HG03432 (cell line): Measurements from ENCODE around the gene SQSTM1.

Experiments used
- ATAC-seq: cut with Tn5 transposase; IDR thresholded peaks from one replicate; pipeline ENCODE4 v1.9.1; 2021; ENCODE audit warnings: mild to moderate bottlenecking, moderate library complexity; ENCODE audit not compliant: unreplicated experiment

SQSTM1 gene

GRCh38 chr5:179872055-179872827, 51.5 kb downstream of the SQSTM1 start:
- ATAC-seq = no peak

GRCh38 chr5:179872828-179873575, 52.3 kb downstream of the SQSTM1 start:
- ATAC-seq = no peak

GRCh38 chr5:179873588-179874110, 52.9 kb downstream of the SQSTM1 start:
- ATAC-seq = no peak

GRCh38 chr5:179874136-179874535, 53.4 kb downstream of the SQSTM1 start:
- no peak for ATAC-seq

GRCh38 chr5:179874536-179875292, 54.0 kb downstream of the SQSTM1 start:
- no peak for ATAC-seq

- no peak for ATAC-seq
These were observed 55.3 kb downstream of the SQSTM1 start for GRCh38 chr5:179875741-179876609.

GRCh38 chr5:179876610-179876952, 55.9 kb downstream of the SQSTM1 start:
- no peak for ATAC-seq

GRCh38 chr5:179878222-179879002, 57.7 kb downstream of the SQSTM1 start:
- no peak for ATAC-seq

GRCh38 chr5:179879003-179879689, 58.4 kb downstream of the SQSTM1 start:
- no peak for ATAC-seq

- no peak for ATAC-seq
These were observed 58.9 kb downstream of the SQSTM1 start for GRCh38 chr5:179879690-179880010.

GRCh38 chr5:179880066-179880650, 59.5 kb downstream of the SQSTM1 start:
- ATAC-seq = no peak

GRCh38 chr5:179880848-179881590, 60.3 kb downstream of the SQSTM1 start:
- ATAC-seq = no peak

GRCh38 chr5:179882338-179882737, 61.6 kb downstream of the SQSTM1 start:
- no peak for ATAC-seq

GRCh38 chr5:179883163-179883562, 62.5 kb downstream of the SQSTM1 start:
- ATAC-seq = no peak

GRCh38 chr5:179885491-179886090, 64.9 kb downstream of the SQSTM1 start:
- ATAC-seq = no peak

GRCh38 chr5:179886190-179886911, 65.6 kb downstream of the SQSTM1 start:
- ATAC-seq = no peak

GRCh38 chr5:179887095-179887494, 66.4 kb downstream of the SQSTM1 start:
- ATAC-seq = no peak
